SK-N-MC (cell line): ENCODE data around the gene B4GAT1.
"Not testable (repeated sequence)": the region's sequence is repeated elsewhere in the genome, so short reads cannot be mapped to it uniquely, and the experiment has no call there.

ENCODE experiments used
- DNase-seq: peaks from one replicate; pipeline ENCODE4 v3.0.0-alpha.2; 2011; ENCODE audit warnings: low read depth, low spot score
- H3K27ac ChIP-seq: fragments of 200-600 bp; sonication (generic); 2 replicates; pipeline ENCODE4 v1.5.1; 2016; ENCODE audit warnings: mixed run types
- H3K36me3 ChIP-seq: fragments of 200-600 bp; sonication (generic); 2 replicates; pipeline ENCODE4 v1.6.1; 2017; ENCODE audit warnings: antibody characterized with exemption, low read length, mixed read lengths; ENCODE audit not compliant: insufficient read depth
- H3K4me3 ChIP-seq: fragments of 200-600 bp; sonication (generic); 2 replicates; pipeline ENCODE4 v1.5.1; 2016
- H3K9ac ChIP-seq: fragments of 200-600 bp; sonication (generic); 2 replicates; pipeline ENCODE4 v1.8.0; 2017; ENCODE audit warnings: mixed run types, mixed read lengths; ENCODE audit not compliant: insufficient read length
- H3K9me3 ChIP-seq: fragments of 200-600 bp; sonication (generic); 2 replicates; pipeline ENCODE4 v1.6.1; 2017; ENCODE audit warnings: low read depth, mild to moderate bottlenecking, antibody characterized with exemption, low read length, moderate library complexity, mixed read lengths
- EZH2 ChIP-seq: fragments of 200-600 bp; sonication (generic); IDR thresholded peaks from one replicate; pipeline ENCODE4 v1.6.1; 2017; ENCODE audit warnings: antibody characterized with exemption
- FOXP2 ChIP-seq: optimal IDR thresholded peaks from 2 replicates; pipeline ENCODE3; 2011; ENCODE audit warnings: mild to moderate bottlenecking, moderate library complexity; ENCODE audit not compliant: insufficient read depth; ENCODE audit errors: extremely low read length, control extremely low read depth
- POLR2AphosphoS5 ChIP-seq: IDR thresholded peaks from 2 replicates; pipeline ENCODE4 v1.6.1; 2012; ENCODE audit warnings: mild to moderate bottlenecking, low read depth, low read length, borderline replicate concordance

The B4GAT1 gene

GRCh38 chr11:66359662-66360087, 12.2 kb upstream of the B4GAT1 start:
- Histone ChIP-seq H3K27ac (no peak overlapping the region), H3K4me3 (no peak overlapping the region), H3K9me3 (no peaks in the 10 kb centered on the region), H3K9ac (no peak overlapping the region), H3K36me3 (peaks cover 10% of the 10 kb centered on the region)
- DNase-seq, result no peak
- TF ChIP-seq FOXP2 (no peak), EZH2 (no peak), POLR2AphosphoS5 (peak; percentile 12; the same call in 1 of the 2 replicates)

GRCh38 chr11:66350560-66351235, 3.3 kb upstream of the B4GAT1 start:
- peak overlapping the region; percentile 15 for H3K9ac ChIP-seq
- not testable (repeated sequence) for H3K36me3 ChIP-seq, H3K9me3 ChIP-seq, DNase-seq, H3K4me3 ChIP-seq
- H3K27ac ChIP-seq, result 0 out of 2 replicates have a peak overlapping the region, but pooled peaks have one; percentile 34

- Histone ChIP-seq H3K27ac (0 out of 2 replicates have a peak overlapping the region, but pooled peaks have one; percentile 36), H3K9me3 (no peaks in the 10 kb centered on the region), H3K4me3 (no peak overlapping the region), H3K9ac (no peak overlapping the region), H3K36me3 (peaks cover 2% of the 10 kb centered on the region; the same call in 1 of the 2 replicates)
- TF ChIP-seq EZH2 (no peak), POLR2AphosphoS5 (no peak), FOXP2 (no peak)
- no peak for DNase-seq
Observed at GRCh38 chr11:66349084-66349386, 1.6 kb upstream of the B4GAT1 start.

- H3K27ac ChIP-seq, result peak overlapping the region; percentile 32; the same call in 1 of the 2 replicates
- DNase-seq, result no peak
- TF ChIP-seq POLR2AphosphoS5 (no peak), EZH2 (no peak)
- H3K36me3 ChIP-seq, result no peaks in the 10 kb centered on the region; the same call in 1 of the 2 replicates
- peak overlapping the region; percentile 96 for H3K4me3 ChIP-seq
- H3K9me3 ChIP-seq, result no peaks in the 10 kb centered on the region
- peak overlapping the region; percentile 90 for H3K9ac ChIP-seq
Observed at GRCh38 chr11:66346476-66347424, 679 bp downstream of the B4GAT1 start.

- DNase-seq, result no peak
- peak overlapping the region; percentile 96 for H3K4me3 ChIP-seq
- no peaks in the 10 kb centered on the region for H3K9me3 ChIP-seq
- H3K36me3 ChIP-seq, result peaks cover 3% of the 10 kb centered on the region; the same call in 1 of the 2 replicates
- peak overlapping the region; percentile 89 for H3K9ac ChIP-seq
- TF ChIP-seq POLR2AphosphoS5, result no peak; the same call in 1 of the 2 replicates
- TF ChIP-seq EZH2, result no peak
- TF ChIP-seq FOXP2, result no peak
- H3K27ac ChIP-seq, result peak overlapping the region; percentile 84
Observed at GRCh38 chr11:66345316-66345649, 2.1 kb downstream of the B4GAT1 start.

- peak within 1 kb of the TSS; percentile 96 for H3K4me3 ChIP-seq
- H3K36me3 ChIP-seq, result peaks cover 4% of the 10 kb centered on the region; the same call in 1 of the 2 replicates
- H3K9ac ChIP-seq, result peak within 1 kb of the TSS; percentile 89
- TF ChIP-seq EZH2, result no peak
- TF ChIP-seq POLR2AphosphoS5, result peak; percentile 88
- H3K27ac ChIP-seq, result peak within 1 kb of the TSS; percentile 84
- peak; percentile 75 for DNase-seq
- no peaks in the 10 kb centered on the region for H3K9me3 ChIP-seq
Observed at GRCh38 chr11:66344550-66345315, 2.7 kb downstream of the B4GAT1 start, which contains the start of gene BRMS1. BRMS1 (minus strand) TSS chr11:66345104; CDS start chr11:66342234, 2,870 bp downstream.

- no peak overlapping the region for H3K27ac ChIP-seq
- no peak for TF ChIP-seq EZH2
- TF ChIP-seq FOXP2, result no peak
- TF ChIP-seq POLR2AphosphoS5, result no peak
- H3K9ac ChIP-seq, result no peak overlapping the region
- H3K36me3 ChIP-seq, result peaks cover 4% of the 10 kb centered on the region; the same call in 1 of the 2 replicates
- no peak overlapping the region for H3K4me3 ChIP-seq
- no peaks in the 10 kb centered on the region for H3K9me3 ChIP-seq
- DNase-seq, result no peak
Observed at GRCh38 chr11:66343176-66343575, 4.3 kb downstream of the B4GAT1 start.

- Histone ChIP-seq H3K36me3 (peaks cover 4% of the 10 kb centered on the region; the same call in 1 of the 2 replicates), H3K9me3 (no peaks in the 10 kb centered on the region), H3K4me3 (no peak overlapping the region), H3K27ac (no peak overlapping the region), H3K9ac (no peak overlapping the region)
- TF ChIP-seq EZH2 (no peak), FOXP2 (no peak), POLR2AphosphoS5 (no peak)
- no peak for DNase-seq
Observed at GRCh38 chr11:66341502-66342126, 5.8 kb downstream of the B4GAT1 start.
